Fibroblast of the conjunctiva (primary cell): ENCODE measurements around the gene ARHGEF12.

ENCODE experiments used
- DNase-seq: peaks from one replicate; pipeline ENCODE4 v3.0.0-alpha.2; 2010; ENCODE audit warnings: low read depth

The ARHGEF12 gene

GRCh38 chr11:120339394-120339890, 3.2 kb downstream of the ARHGEF12 start:
- DNase-seq = no peak

DNA sequence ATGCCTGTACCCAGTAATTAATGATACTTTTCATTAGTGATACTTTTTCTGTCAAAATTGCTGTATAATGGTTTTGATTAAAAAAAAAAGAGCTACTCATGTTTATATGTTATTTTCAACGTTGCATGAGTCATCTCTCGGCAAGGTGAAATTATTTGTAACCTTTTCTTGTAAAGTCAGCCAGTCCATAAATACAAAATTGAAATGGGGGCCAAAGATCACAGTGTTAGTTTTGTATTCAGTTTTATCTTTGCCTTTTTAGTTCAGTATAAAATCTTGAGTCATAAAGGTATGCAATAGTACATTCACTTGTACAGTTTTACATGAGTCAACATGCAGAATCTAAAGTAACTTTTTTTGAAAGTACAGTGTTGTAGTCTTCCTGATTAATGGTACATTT, 4.3 kb downstream of the ARHGEF12 start:
- no peak for DNase-seq

- no peak for DNase-seq
Measured at GRCh38 chr11:120342226-120342625, 6.0 kb downstream of the ARHGEF12 start.

GRCh38 chr11:120342678-120343077, 6.5 kb downstream of the ARHGEF12 start:
- DNase-seq = no peak

- DNase-seq = no peak
Measured at GRCh38 chr11:120343429-120343828, 7.2 kb downstream of the ARHGEF12 start.

DNA sequence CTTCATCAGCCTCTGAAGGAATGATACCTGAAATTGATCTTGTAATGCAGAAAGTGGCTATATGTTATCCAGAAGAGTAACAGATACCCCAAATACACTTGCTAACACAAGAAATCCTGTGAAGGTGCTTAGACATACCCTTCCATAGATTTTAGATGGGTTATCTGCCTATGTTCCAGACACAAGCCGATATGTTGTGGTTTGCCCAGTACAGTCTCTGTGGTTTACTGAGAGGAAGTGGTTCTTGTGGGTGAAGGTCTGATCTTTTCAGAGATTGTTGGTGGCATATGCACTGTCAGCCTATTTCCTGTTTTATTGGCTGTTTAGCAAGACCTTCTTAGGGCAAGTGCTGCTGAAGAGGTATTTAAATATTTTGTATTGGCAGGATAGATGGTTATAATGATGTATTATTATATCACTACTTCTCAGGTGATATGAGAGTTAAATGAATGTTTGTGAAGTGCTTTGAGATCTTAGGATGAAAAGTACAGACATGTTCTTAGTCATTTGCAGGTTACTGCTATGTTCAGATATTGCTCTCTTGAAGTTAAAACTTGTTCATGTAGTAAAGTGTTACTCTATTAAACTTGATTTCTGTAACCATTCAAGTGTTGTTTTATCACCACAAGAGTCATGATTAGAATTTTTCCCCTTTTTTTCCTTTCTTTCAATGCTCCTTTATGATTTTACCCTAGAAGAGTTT, 8.2 kb downstream of the ARHGEF12 start:
- DNase-seq = no peak

- DNase-seq = no peak
Measured at GRCh38 chr11:120346233-120346632, 10.0 kb downstream of the ARHGEF12 start.

DNA sequence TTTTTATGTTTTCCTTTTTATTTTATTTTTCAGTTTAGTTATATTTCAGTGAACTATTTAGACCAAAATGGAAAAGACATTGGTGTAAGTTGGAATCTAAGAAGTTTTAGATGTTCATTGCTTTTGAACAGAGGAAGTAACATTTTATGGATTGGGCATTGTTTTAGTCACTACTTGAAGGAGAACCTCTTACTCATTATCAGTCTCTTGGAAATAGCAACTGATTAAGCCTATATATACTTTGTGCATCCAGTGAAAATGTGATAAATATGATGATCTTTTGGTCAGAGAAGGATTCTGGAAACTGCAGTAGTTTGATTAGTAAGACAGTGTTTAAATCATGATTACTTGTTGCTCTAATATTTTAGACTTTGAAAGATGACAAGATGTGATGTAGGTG, 14.4 kb downstream of the ARHGEF12 start:
- no peak for DNase-seq

GRCh38 chr11:120352405-120352804, 16.2 kb downstream of the ARHGEF12 start:
- no peak for DNase-seq

- no peak for DNase-seq
Measured at GRCh38 chr11:120354068-120354467, 17.9 kb downstream of the ARHGEF12 start.

DNA sequence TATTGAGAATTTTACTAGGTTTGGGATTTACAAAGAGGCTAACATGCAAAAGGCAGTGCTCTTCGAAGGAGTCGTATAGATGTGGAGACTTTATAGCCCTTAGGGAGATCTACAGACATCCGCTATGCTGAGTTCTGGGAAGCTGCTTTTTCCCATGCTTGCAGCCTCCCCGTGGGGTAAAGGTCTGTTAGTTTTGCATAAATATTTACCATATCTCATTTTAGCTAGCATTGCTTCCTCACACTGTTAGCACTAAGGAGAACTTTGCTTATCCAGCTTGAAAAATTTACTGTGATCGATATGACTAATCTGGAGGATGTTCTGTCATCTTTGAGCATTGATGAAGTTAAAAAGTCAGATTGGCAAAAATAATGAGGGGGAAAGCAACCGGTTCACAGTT, 18.6 kb downstream of the ARHGEF12 start:
- DNase-seq = no peak

- no peak for DNase-seq
Measured at GRCh38 chr11:120357620-120358019, 21.4 kb downstream of the ARHGEF12 start.

DNA sequence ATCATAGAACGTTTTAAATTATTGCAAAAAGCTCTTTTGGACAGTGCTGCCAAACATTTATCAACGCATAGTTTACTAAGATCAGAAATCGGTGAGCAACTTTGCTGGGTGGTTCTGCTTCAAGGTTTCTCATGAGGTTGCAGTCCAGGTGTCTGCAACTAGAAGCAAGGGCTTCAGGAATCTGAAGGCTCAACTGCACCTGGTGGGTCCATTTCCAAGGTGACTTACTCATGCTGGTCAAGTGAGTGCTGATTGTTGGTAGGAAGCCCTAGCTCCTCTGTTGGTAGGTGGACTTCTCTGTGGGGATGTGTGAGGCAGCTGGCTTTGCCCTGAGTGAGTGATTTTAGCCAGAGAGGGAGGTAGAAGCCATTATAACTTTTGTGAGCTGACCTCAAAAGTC, 22.5 kb downstream of the ARHGEF12 start:
- no peak for DNase-seq

DNA sequence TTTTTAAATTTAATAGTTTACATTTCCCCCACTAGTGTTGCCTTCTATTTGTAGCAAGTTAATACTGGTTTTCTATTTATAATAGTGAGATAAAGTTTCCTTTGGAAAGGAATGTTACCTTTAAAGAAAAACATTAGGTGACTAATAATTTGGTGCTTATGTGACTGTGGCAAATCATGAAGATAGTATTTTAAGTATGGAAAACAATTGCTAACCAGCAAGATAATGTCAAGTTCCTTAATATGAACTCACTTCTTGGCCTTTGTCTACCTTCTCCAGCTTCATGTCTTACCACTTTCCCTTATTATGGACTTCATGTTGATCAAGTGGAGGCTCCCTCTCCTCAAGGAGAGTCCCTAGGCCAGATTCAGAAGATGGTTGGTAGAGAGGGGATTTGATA, 27.2 kb downstream of the ARHGEF12 start:
- DNase-seq = no peak

- DNase-seq = no peak
Measured at GRCh38 chr11:120365512-120365911, 29.3 kb downstream of the ARHGEF12 start.

- DNase-seq = no peak
Measured at GRCh38 chr11:120372296-120372695, 36.1 kb downstream of the ARHGEF12 start.

- DNase-seq = no peak
Measured at GRCh38 chr11:120375076-120375475, 38.9 kb downstream of the ARHGEF12 start.

DNA sequence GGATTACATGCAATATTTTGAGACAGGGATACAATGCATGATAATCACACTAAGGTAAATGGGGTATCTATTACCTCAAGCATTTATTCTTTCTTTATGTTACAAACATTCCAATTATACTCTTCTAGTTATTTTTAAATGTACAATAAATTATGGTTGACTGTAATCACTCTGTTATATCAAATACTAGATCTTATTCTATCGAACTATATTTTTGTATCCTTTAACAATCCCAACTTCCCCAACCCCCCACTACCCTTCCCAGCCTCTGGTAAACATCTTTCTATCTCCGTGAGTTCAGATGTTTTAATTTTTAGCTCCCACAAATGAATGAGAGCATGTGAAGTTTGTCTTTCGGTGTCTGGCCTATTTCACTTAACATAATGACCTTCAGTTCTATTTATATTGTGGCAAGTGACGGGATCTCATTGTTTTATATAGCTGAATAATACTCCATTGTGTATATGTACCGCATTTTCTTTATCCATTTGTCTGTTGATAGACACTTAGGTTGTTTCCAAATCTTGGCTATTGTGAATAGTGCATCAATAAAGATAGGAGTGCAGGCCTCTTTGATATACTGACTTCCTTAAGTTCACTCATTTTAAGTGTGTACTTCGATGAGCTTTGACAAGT, 40.5 kb downstream of the ARHGEF12 start:
- DNase-seq = no peak

- DNase-seq = no peak
Measured at GRCh38 chr11:120378474-120378873, 42.3 kb downstream of the ARHGEF12 start.

- no peak for DNase-seq
Measured at GRCh38 chr11:120381401-120381800, 45.2 kb downstream of the ARHGEF12 start.

DNA sequence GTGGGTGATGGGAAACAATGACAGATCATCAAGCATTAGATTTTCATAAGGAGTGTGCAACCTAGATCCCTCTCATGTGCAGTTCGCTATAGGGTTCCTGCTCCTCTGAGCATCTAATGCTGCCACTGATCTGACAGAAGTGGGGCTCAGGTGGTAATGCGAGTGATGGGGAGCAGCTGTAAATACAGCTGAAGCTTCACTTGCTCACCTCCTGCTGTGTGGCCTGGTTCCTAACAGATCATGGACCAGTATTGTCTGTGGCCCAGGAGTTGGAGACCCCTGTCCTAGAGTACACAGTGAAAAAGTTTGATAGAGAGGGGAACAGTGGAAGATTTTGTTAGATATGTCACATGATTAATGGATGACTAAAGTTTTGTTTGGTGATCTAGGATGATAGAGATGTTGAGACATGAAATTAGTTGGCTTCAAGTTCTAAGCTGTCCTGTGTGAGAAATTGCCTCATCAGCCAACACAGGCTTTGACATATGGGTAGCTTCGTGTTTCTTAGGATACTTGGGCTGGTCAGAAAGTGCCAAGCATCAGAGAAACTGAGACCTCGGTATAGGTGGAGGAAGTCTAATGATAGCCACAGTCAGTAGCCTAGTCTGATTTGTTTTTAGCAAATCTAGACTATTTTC, 47.4 kb downstream of the ARHGEF12 start:
- DNase-seq = no peak

DNA sequence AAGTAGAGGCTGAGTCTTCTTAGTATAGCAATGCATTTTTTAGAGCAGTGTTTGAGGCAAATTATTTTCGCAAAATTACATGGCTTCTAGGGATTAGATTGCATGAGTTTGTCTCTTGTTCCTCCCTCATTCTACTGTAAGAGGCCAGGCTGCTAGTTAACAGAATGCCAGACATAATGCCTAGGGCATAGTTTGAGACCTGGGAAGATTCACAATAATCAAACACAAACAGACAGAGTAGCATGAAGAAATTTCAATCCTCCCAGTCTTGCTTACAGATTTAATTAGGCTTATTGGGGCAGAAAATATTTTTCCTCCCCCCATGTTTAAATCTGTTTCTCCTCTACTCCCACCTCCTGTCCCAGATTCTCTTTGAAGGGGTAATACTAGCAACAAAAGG, 48.3 kb downstream of the ARHGEF12 start:
- no peak for DNase-seq

- DNase-seq = no peak
Measured at GRCh38 chr11:120385110-120385509, 48.9 kb downstream of the ARHGEF12 start.
